Measurements from ENCODE around the gene MGAT4A. TPM values are rescaled to one million over a fixed set of nuclear protein-coding genes. Genes with fewer than 3 reads are reported as not detected.

MGAT4A gene
- total and polyA plus RNA-seq, 2 of the 8 experiments (the other 6 are each of a cell fraction or from before 2014, with no cell fraction given) = 1.4 to 7.7 TPM

DNA sequence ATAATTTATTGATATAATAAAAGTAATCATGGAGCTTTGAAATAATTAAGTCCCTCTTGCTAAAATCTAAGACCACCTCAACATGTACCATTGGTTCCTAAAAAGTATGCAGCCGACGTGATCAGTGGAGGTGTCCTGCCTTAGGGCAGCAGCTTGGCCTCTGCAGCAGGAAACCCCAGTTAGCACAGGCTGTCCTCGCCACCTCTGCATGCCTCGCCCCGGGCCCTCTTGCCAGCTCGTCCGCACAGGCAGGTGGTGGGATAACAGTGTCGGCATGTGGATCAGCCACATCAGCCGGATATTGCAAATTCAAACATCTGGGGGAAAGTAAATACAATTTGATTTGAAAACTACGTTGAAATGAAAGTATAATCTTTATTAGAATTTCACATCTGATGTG, 145.5 kb downstream of the MGAT4A start:
- Histone ChIP-seq H3K14ac (ENCODE audit: insufficient read length) (no peak overlapping the region), H4K5ac (ENCODE audit: insufficient read length, low read depth, low read length) (no peak overlapping the region), H4K20me1 (replicated peaks in 1 of 2; ENCODE audit: control insufficient read depth in 1 of 2, insufficient read depth in 2 of 2, low read length in 2 of 2) (peaks cover 2 to 3% of the 10 kb centered on the region in 2 experiments), H2BK12ac (ENCODE audit: low read depth, low read length) (no peak overlapping the region), H3K4me1 (replicated peaks in 1 of 4; ENCODE audit: control insufficient read depth in 3 of 4, insufficient read depth in 4 of 4, low read length in 3 of 4) (no peaks in the 10 kb centered on the region), H3K23me2 (ENCODE audit: low read depth, low read length) (no peaks in the 10 kb centered on the region), H3K23ac (ENCODE audit: insufficient read length) (no peak overlapping the region), H2AK5ac (ENCODE audit: low read depth, low read length) (no peak overlapping the region), H4K91ac (replicated peaks; ENCODE audit: insufficient read length, low read length) (no peak overlapping the region), H3K4me3 (ENCODE audit: extremely low read depth in 1 of 4, insufficient read depth in 2 of 4, low read depth in 3 of 4, low read length in 4 of 4) (no peak overlapping the region), H4K8ac (ENCODE audit: extremely low read depth, insufficient read depth, low read length) (no peak overlapping the region), H2BK20ac (ENCODE audit: low read length) (no peak overlapping the region), H2BK15ac (ENCODE audit: low read length) (no peak overlapping the region), H3K9me3 (ENCODE audit: insufficient read depth in 2 of 2, low read depth in 1 of 2, low read length in 1 of 2) (no peaks in the 10 kb centered on the region), H2BK5ac (ENCODE audit: low read depth, low read length) (no peak overlapping the region), H3K56ac (replicated peaks; ENCODE audit: insufficient read length, low read depth, low read length) (no peak overlapping the region), H3K9ac (replicated peaks in 1 of 4; ENCODE audit: extremely low read depth in 1 of 4, low read depth in 3 of 4, low read length in 3 of 4) (no peak overlapping the region), H2AFZ (ENCODE audit: low read length) (no peak overlapping the region), H3K27me3 (replicated peaks in 1 of 4; ENCODE audit: control insufficient read depth in 3 of 4, extremely low read depth in 1 of 4, insufficient read depth in 3 of 4, low read length in 3 of 4) (no peaks in the 10 kb centered on the region), H3K36me3 (ENCODE audit: control insufficient read depth in 2 of 4, insufficient read depth in 4 of 4, low read length in 3 of 4) (peaks cover 0 to 17% (median 8%) of the 10 kb centered on the region in 4 experiments; a peak in 6 of 8 replicates), H3K18ac (ENCODE audit: extremely low read depth, low read length) (no peak overlapping the region), H3K4me2 (ENCODE audit: insufficient read depth in 1 of 2, low read depth in 2 of 2, low read length in 2 of 2) (no peak overlapping the region), H3K4ac (replicated peaks; ENCODE audit: insufficient read length, low read depth, low read length) (no peak overlapping the region), H3K27ac (ENCODE audit: low read depth, low read length) (no peak overlapping the region), H3K79me2 (ENCODE audit: control insufficient read depth in 1 of 2, insufficient read depth in 2 of 2, low read length in 2 of 2) (no peaks in the 10 kb centered on the region), H3K79me1 (ENCODE audit: low read depth, low read length) (no peaks in the 10 kb centered on the region), H2BK120ac (replicated peaks; ENCODE audit: low read depth, low read length) (no peak overlapping the region)
- no peak for FAIRE-seq
- DNase-seq (ENCODE audit: low read depth in 1 of 2, low spot score in 2 of 2) = no peak
- ChIA-PET POLR2A (ENCODE audit: partially characterized antibody) (no interaction called here), CTCF (ENCODE audit: partially characterized antibody) (interaction anchor here (0.8 to 4.6 kb wide), 6 partner anchors 14 to 196 kb away, joined by 3 to 26 read pairs (median 4); no protein-coding TSS in a partner anchor)
- WGBS, 2 experiments (ENCODE audit: extremely low coverage in 1 of 2, insufficient coverage in 1 of 2, insufficient read length in 1 of 2, insufficient replicate concordance in 2 of 2, low coverage in 1 of 2, low lambda C conversion rate in 2 of 2, missing lambda C conversion rate in 1 of 2) = 97% methylated on average over 10 of the region's 10 CpGs; no CpG with 5 or more reads in 1 of the 2 experiments
- TF ChIP-seq POU5F1 (IDR thresholded peaks at IDR 0.05; ENCODE audit: low read depth, low read length) (no peak), JUN (IDR thresholded peaks at IDR 0.05; ENCODE audit: low read depth, low read length) (no peak), TAF1 (IDR thresholded peaks at IDR 0.05; ENCODE audit: low read depth, low read length) (no peak), RXRA (IDR thresholded peaks at IDR 0.05; ENCODE audit: insufficient read depth, low read depth, low read length) (no peak)

Data from H1 (cell line).